ENCODE data around the gene HTR1D.
A peak's percentile ranks its signal among the peaks of the same experiment; 100 is the strongest.
"Not testable (repeated sequence)": the region's sequence is repeated elsewhere in the genome, so short reads cannot be mapped to it uniquely, and the experiment has no call there.

Gene HTR1D

GRCh38 chr1:23227806-23228205 lies 10.5 kb upstream of the HTR1D start:
- no peak for TF ChIP-seq ZNF274 (IDR thresholded peaks at IDR 0.05; ENCODE audit: low read depth, low read length)
- H3K4me3 ChIP-seq (ENCODE audit: low read length): no peak overlapping the region

GRCh38 chr1:23224739-23225648 lies 7.7 kb upstream of the HTR1D start:
- H3K4me3 ChIP-seq (ENCODE audit: low read length): no peak overlapping the region
- TF ChIP-seq ZNF274 (IDR thresholded peaks at IDR 0.05; ENCODE audit: low read depth, low read length): no peak

GRCh38 chr1:23223963-23224362 lies 6.7 kb upstream of the HTR1D start:
- not testable (repeated sequence) for H3K4me3 ChIP-seq (ENCODE audit: low read length)

GRCh38 chr1:23223490-23223951 lies 6.2 kb upstream of the HTR1D start:
- H3K4me3 ChIP-seq (ENCODE audit: low read length): not testable (repeated sequence)

DNA sequence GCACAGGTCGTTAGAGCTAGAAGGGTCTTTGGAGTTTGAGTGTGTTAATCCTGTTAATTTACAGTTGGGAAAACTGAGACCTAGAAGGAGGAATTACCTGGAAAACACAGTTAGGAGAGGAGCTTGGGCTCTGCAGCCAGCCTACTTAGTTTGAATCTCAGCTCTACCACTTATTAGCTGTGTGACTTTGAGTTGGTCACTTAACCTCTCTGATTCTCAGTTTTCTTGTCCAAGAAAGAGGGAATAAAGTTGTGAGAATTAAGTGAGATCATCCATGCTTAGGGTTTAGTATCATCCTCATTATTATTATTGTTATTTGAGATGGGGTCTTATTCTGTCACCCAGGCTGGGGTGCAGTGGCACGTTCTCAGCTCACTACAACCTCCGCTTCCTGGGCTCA lies 5.4 kb upstream of the HTR1D start:
- TF ChIP-seq ZNF274 (IDR thresholded peaks at IDR 0.05; ENCODE audit: low read depth, low read length): no peak
- H3K4me3 ChIP-seq (ENCODE audit: low read length): no peak overlapping the region

DNA sequence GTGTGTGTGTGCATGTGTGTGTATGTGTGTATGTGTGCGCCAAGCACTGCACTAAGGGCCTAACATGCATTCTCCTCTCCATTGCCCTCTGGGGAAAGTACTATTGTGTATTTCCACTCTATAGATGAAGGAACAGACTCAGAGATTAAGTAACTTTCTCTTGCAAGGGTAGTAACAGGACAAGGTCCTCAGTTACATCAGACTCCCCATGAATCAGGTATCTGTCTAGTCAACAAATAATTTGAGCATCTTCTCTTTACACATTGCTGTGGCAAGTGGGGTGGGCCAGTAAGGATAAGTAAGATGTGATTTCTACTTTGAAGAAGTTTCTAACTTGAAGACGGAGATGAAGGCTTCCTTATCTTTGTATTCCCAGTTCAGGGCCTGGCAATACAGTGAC lies 5.0 kb upstream of the HTR1D start:
- no peak for TF ChIP-seq ZNF274 (IDR thresholded peaks at IDR 0.05; ENCODE audit: low read depth, low read length)
- H3K4me3 ChIP-seq (ENCODE audit: low read length): no peak overlapping the region

DNA sequence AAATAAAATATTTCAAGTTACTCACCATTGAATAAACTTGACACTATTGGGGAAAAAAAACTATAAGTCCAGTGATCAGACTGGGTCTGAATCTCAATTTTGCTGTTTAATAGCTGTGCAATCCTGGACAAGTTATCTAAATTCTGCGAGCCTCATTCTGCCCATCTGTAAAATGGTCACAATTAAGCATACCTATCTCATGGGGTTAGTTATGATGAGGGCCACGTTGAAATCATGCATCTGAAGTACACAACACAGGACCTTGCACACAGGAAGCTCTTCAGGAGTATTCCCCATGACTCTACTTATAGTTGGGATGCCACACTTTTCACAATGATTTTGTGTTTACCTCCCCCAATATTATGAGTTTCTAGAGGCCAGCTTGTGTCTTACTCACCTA lies 3.8 kb upstream of the HTR1D start:
- no peak for TF ChIP-seq ZNF274 (IDR thresholded peaks at IDR 0.05; ENCODE audit: low read depth, low read length)
- H3K4me3 ChIP-seq (ENCODE audit: low read length): no peak overlapping the region

GRCh38 chr1:23216771-23217420 lies 406 bp downstream of the HTR1D start:
- H3K4me3 ChIP-seq (ENCODE audit: low read length): peak overlapping the region; percentile 44
- no peak for TF ChIP-seq ZNF274 (IDR thresholded peaks at IDR 0.05; ENCODE audit: low read depth, low read length)

DNA sequence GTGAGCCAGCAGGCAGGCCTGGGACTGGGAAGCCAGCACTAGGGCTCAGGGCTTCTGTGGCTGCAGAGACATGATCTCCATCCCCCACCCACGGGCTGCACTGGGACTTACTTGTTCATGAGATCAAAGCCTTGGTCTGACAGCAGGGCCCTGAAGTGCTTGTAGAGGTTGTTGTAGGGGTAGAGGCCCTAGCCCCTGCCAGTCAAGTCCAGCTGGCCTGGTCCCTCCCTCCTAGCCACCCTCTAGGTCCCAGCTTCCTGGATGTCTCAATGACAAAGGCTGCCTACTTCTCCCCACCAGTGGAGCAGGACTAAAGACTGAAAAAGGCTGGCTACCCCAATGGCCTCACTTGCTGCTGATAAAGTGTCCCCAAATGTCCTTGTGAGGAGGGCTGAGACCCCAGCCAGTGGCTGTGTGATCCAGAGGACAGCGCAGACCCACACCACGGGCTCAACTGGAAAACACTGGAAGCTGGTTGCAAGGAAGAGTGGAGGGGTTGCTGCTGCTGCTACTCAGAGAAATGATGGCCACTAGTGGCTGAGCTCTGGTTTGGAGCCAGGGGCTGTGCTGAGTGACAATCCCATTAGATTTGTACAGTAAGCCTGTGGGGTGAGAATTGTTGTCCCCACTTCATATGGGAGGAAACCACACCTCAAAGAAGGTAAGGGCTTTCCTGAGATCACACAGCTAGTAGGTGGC lies 1.4 kb downstream of the HTR1D start:
- H3K4me3 ChIP-seq (ENCODE audit: low read length): no peak overlapping the region
- TF ChIP-seq ZNF274 (IDR thresholded peaks at IDR 0.05; ENCODE audit: low read depth, low read length): no peak

GRCh38 chr1:23215291-23215690 lies 2.0 kb downstream of the HTR1D start:
- no peak overlapping the region for H3K4me3 ChIP-seq (ENCODE audit: low read length)
- TF ChIP-seq ZNF274 (IDR thresholded peaks at IDR 0.05; ENCODE audit: low read depth, low read length): no peak

DNA sequence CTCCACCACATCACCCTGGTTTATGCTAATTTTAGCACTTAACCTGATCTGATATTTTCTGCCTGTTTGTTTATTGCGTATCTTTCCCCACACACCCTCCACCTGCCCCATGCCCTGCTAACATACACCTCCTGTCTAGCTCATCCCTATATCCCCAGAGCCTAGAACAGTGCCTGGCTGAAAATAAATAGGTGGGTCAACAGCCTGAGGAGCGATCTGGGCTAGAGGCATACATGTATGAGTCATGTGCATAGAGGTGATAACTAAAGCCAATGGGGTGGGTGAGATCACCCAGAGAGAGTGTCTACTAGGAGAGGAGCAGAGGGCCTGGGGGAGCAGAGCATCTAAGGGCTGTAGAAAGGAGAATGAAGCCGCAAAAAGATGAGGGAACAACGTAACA lies 2.7 kb downstream of the HTR1D start:
- H3K4me3 ChIP-seq (ENCODE audit: low read length): no peak overlapping the region
- TF ChIP-seq ZNF274 (IDR thresholded peaks at IDR 0.05; ENCODE audit: low read depth, low read length): no peak

GRCh38 chr1:23211955-23212354 lies 5.3 kb downstream of the HTR1D start:
- H3K4me3 ChIP-seq (ENCODE audit: low read length): no peak overlapping the region
- no peak for TF ChIP-seq ZNF274 (IDR thresholded peaks at IDR 0.05; ENCODE audit: low read depth, low read length)

DNA sequence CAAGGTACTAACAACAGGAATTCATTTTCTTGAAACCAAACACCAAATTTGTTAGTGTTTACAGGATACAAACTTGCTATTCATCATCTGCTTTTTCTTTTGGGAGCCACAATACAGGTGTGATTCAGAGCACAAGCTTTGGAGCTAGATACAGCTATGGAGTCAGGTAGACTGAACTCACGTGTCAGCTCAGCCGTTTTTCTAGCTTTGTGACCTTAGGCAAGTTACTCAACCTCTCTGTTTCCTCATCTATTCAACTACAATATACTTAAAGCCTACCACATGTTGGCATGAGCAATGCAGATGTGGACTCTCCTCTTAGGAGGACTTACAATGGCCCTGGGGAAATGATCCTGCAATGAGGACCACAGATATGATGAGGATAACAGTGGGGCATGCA lies 6.3 kb downstream of the HTR1D start:
- no peak overlapping the region for H3K4me3 ChIP-seq (ENCODE audit: low read length)
- no peak for TF ChIP-seq ZNF274 (IDR thresholded peaks at IDR 0.05; ENCODE audit: low read depth, low read length)

- no peak for TF ChIP-seq ZNF274 (IDR thresholded peaks at IDR 0.05; ENCODE audit: low read depth, low read length)
- H3K4me3 ChIP-seq (ENCODE audit: low read length): no peak overlapping the region
These were observed 6.9 kb downstream of the HTR1D start for GRCh38 chr1:23210351-23210785.

DNA sequence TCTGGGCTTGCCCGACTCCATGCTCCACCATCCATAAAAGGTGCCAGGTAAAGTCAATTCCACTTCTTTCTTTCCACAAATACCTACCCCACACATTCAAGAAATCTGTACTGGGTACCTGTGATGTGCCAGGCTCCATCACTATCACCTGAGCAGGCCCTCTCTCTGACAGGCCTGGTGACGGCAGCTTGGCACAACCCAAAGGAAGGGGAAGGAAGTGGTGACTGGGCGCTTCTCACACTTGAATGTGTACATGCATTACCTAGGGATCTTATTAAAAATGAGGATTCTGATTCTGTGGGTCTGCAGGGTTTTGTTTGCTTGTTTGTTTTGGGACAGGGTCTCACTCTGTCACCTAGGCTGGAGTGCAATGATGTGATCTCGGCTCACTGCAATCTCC lies 7.5 kb downstream of the HTR1D start:
- H3K4me3 ChIP-seq (ENCODE audit: low read length): no peak overlapping the region

More for the DNA sequence above, 7.5 kb downstream of the HTR1D start:
- no peak for TF ChIP-seq ZNF274 (IDR thresholded peaks at IDR 0.05; ENCODE audit: low read depth, low read length)

All from GM08714 (cell line).